ENCODE results near the gene CTNNA3. TPM values are rescaled to one million over a fixed set of nuclear protein-coding genes. Genes with fewer than 3 reads are reported as not detected.

CTNNA3 gene
- polyA plus RNA-seq, 1 experiment: 0.26 TPM

DNA sequence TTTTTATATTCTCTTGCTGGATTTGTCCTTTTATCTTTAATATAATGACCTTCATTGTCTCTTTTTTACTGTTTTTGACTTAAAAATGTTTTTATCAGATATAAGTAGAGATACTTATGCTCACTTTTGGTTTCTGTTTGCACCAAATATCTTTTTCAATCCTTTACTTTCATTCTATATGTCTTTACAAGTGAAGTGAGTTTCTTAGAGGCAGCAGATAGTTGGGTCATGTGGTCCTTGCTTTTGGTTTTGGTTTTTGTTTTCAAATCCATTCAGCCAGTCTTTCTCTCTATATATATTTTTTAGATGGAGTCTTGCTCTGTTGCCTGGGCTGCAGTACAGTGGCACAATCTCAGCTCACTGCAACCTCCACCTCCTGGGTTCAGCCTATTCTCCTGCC is 1702.5 kb downstream of the CTNNA3 start:
- Histone ChIP-seq H3K27me3 (ENCODE audit: control insufficient read depth, insufficient read depth, low read length) (no peaks in the 10 kb centered on the region), H3K9me3 (ENCODE audit: control insufficient read depth, insufficient read depth, low read length) (peaks cover 16% of the 10 kb centered on the region), H3K27ac (ENCODE audit: low read depth, low read length) (no peak overlapping the region), H3K4me3 (ENCODE audit: low read depth, low read length) (no peak overlapping the region)
- POLR2A ChIA-PET: no interaction called here
- TF ChIP-seq, protein P1, sequence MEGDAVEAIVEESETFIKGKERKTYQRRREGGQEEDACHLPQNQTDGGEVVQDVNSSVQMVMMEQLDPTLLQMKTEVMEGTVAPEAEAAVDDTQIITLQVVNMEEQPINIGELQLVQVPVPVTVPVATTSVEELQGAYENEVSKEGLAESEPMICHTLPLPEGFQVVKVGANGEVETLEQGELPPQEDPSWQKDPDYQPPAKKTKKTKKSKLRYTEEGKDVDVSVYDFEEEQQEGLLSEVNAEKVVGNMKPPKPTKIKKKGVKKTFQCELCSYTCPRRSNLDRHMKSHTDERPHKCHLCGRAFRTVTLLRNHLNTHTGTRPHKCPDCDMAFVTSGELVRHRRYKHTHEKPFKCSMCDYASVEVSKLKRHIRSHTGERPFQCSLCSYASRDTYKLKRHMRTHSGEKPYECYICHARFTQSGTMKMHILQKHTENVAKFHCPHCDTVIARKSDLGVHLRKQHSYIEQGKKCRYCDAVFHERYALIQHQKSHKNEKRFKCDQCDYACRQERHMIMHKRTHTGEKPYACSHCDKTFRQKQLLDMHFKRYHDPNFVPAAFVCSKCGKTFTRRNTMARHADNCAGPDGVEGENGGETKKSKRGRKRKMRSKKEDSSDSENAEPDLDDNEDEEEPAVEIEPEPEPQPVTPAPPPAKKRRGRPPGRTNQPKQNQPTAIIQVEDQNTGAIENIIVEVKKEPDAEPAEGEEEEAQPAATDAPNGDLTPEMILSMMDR (IDR thresholded peaks at IDR 0.05; ENCODE audit: low read depth, low read length): no peak
- DNase-seq (ENCODE audit: low read depth, low spot score): no peak
- CTCF ChIA-PET: no interaction called here

DNA sequence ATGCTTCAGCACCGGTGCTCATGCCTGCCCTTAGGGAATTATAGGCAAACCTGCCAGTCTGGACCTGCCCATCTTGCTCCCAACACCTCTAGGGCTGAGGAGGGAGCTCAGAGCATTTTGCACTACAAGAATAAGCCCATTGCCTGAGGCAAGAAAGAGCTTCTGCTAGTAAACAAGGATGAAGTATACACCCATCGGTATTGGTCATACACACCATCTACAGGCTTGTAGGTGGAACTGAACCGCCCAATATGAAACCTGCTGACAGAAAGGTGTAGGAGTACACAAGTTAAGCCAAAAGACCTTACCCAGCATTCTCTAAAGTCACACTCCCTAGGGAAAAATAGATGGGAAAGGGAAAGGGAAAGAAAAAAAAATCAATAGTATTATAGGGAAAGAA is 1727.1 kb downstream of the CTNNA3 start:
- Histone ChIP-seq H3K9me3 (ENCODE audit: control insufficient read depth, insufficient read depth, low read length) (peaks cover 4% of the 10 kb centered on the region; the same call in 1 of the 2 replicates), H3K27ac (ENCODE audit: low read depth, low read length) (no peak overlapping the region), H3K4me3 (ENCODE audit: low read depth, low read length) (no peak overlapping the region), H3K27me3 (ENCODE audit: control insufficient read depth, insufficient read depth, low read length) (no peaks in the 10 kb centered on the region)
- DNase-seq (ENCODE audit: low read depth, low spot score): no peak
- POLR2A ChIA-PET: no interaction called here
- TF ChIP-seq, protein P1 (IDR thresholded peaks at IDR 0.05; ENCODE audit: low read depth, low read length): no peak
- CTCF ChIA-PET: no interaction called here

DNA sequence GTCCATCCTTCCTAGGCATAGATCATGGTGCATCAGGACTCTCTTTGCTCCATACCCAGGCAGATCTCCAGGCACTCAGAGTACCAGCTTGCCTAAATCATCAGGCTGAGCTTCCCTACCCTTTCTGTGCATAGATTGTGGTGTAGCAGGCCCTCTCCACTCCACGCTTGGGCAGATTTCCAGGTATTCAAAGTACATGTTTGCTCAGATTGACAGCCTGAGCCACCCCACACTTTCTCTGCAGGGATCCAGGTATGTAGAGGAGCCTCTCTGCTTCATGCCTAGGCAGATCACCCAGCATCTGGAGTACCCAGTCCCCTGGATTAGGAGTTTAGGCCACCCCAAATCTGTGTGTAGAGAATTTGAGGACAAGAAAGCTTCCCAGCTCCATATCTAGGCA is 1727.6 kb downstream of the CTNNA3 start:
- ChIA-PET CTCF (no interaction called here), POLR2A (no interaction called here)
- H3K4me3 ChIP-seq (ENCODE audit: low read depth, low read length): no peak overlapping the region
- no peak overlapping the region for H3K27ac ChIP-seq (ENCODE audit: low read depth, low read length)
- TF ChIP-seq, protein P1 (IDR thresholded peaks at IDR 0.05; ENCODE audit: low read depth, low read length): no peak
- no peak for DNase-seq (ENCODE audit: low read depth, low spot score)
- no peaks in the 10 kb centered on the region for H3K27me3 ChIP-seq (ENCODE audit: control insufficient read depth, insufficient read depth, low read length)
- peaks cover 4% of the 10 kb centered on the region; the same call in 1 of the 2 replicates for H3K9me3 ChIP-seq (ENCODE audit: control insufficient read depth, insufficient read depth, low read length)

DNA sequence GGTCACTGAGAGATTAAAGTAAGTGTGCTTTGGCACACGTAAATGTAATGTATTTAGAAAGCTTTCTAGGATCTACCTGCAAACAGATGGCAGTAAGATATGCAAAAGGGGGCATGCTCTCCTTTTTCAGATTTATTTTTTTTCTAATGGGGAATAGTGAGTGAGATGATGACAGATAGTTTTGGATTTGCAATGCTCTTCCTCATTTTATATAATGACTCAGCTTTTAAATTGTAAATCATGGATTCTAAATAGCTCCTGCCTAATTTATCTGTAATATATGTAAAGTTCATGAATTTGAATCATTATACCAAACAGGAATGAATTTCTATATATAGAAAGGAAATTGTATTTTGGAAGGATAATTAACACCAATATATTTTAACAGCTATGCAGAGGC is 1731.8 kb downstream of the CTNNA3 start:
- no peak for DNase-seq (ENCODE audit: low read depth, low spot score)
- Histone ChIP-seq H3K27ac (ENCODE audit: low read depth, low read length) (no peak overlapping the region), H3K27me3 (ENCODE audit: control insufficient read depth, insufficient read depth, low read length) (no peaks in the 10 kb centered on the region), H3K4me3 (ENCODE audit: low read depth, low read length) (no peak overlapping the region), H3K9me3 (ENCODE audit: control insufficient read depth, insufficient read depth, low read length) (peaks cover 4% of the 10 kb centered on the region)
- TF ChIP-seq, protein P1 (IDR thresholded peaks at IDR 0.05; ENCODE audit: low read depth, low read length): no peak
- POLR2A ChIA-PET: no interaction called here
- CTCF ChIA-PET: no interaction called here

DNA sequence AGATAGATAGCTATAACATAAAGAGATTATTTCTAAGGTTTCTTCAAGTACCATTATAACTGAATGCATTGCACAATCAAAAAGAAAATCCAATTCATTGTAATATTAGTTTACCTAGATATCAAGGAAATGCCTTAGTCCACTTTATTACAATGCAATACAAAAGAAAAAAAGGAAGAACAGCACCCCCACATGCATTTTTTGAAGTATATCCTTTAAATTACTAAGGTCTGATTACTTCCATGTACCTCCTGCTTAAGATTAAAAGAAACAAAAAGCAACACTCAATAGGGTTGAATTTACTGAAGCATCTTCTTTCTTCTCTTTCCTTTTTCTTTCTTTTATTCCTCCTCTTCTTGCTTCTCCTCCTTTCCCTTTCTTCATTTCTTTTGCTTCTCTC is 1743.9 kb downstream of the CTNNA3 start:
- H3K27ac ChIP-seq (ENCODE audit: low read depth, low read length): no peak overlapping the region
- peaks cover 3% of the 10 kb centered on the region; the same call in 1 of the 2 replicates for H3K9me3 ChIP-seq (ENCODE audit: control insufficient read depth, insufficient read depth, low read length)
- CTCF ChIA-PET: no interaction called here
- TF ChIP-seq, protein P1 (IDR thresholded peaks at IDR 0.05; ENCODE audit: low read depth, low read length): no peak
- DNase-seq (ENCODE audit: low read depth, low spot score): no peak
- no peak overlapping the region for H3K4me3 ChIP-seq (ENCODE audit: low read depth, low read length)
- H3K27me3 ChIP-seq (ENCODE audit: control insufficient read depth, insufficient read depth, low read length): no peaks in the 10 kb centered on the region
- POLR2A ChIA-PET: no interaction called here
